ENCODE data around the gene C1QL4.
A peak's percentile ranks its signal among the peaks of the same experiment; 100 is the strongest.
"Not testable (repeated sequence)": the region's sequence is repeated elsewhere in the genome, so short reads cannot be mapped to it uniquely, and the experiment has no call there.

C1QL4 gene

GRCh38 chr12:49333778-49334177, 3.2 kb downstream of the C1QL4 start:
- not testable (repeated sequence) for DNase-seq (ENCODE audit: low read depth in 3 of 3)

GRCh38 chr12:49332891-49333371, 4.1 kb downstream of the C1QL4 start:
- no peak for DNase-seq (ENCODE audit: low read depth in 3 of 3)

- DNase-seq (ENCODE audit: low read depth in 3 of 3): no peak
Observed at GRCh38 chr12:49332441-49332861, 4.5 kb downstream of the C1QL4 start.

- DNase-seq (ENCODE audit: low read depth in 3 of 3): no peak
Observed at GRCh38 chr12:49331380-49332222, 5.4 kb downstream of the C1QL4 start.

GRCh38 chr12:49330631-49331379, 6.2 kb downstream of the C1QL4 start:
- DNase-seq (ENCODE audit: low read depth in 3 of 3): no peak

GRCh38 chr12:49330032-49330619, 6.9 kb downstream of the C1QL4 start:
- DNase-seq (ENCODE audit: low read depth in 3 of 3): no peak

- no peak for DNase-seq (ENCODE audit: low read depth in 3 of 3)
Observed at GRCh38 chr12:49328816-49329215, 8.2 kb downstream of the C1QL4 start.

GRCh38 chr12:49327887-49328286, 9.1 kb downstream of the C1QL4 start:
- DNase-seq (ENCODE audit: low read depth in 3 of 3): no peak

- no peak for DNase-seq (ENCODE audit: low read depth in 3 of 3)
Observed at GRCh38 chr12:49327368-49327767, 9.6 kb downstream of the C1QL4 start.

- no peak for DNase-seq (ENCODE audit: low read depth in 3 of 3)
Observed at GRCh38 chr12:49325606-49326005, 11.4 kb downstream of the C1QL4 start.

- DNase-seq (ENCODE audit: low read depth in 3 of 3): no peak
Observed at GRCh38 chr12:49323524-49324097, 13.4 kb downstream of the C1QL4 start.

- DNase-seq (ENCODE audit: low read depth in 3 of 3): peak; percentile 86 to 95 (median 94)
Observed at GRCh38 chr12:49322708-49323523, 14.1 kb downstream of the C1QL4 start, which contains the start of gene TROAP. TSS of gene TROAP (plus strand) at chr12:49323255. CDS start at chr12:49323609, 354 bp downstream.

- DNase-seq (ENCODE audit: low read depth in 3 of 3): no peak
Observed at GRCh38 chr12:49322367-49322707, 14.7 kb downstream of the C1QL4 start.

GRCh38 chr12:49320411-49321103, 16.4 kb downstream of the C1QL4 start:
- not testable (repeated sequence) for DNase-seq (ENCODE audit: low read depth in 3 of 3)

GRCh38 chr12:49317118-49317517, 19.9 kb downstream of the C1QL4 start:
- not testable (repeated sequence) for DNase-seq (ENCODE audit: low read depth in 3 of 3)

- DNase-seq (ENCODE audit: low read depth in 3 of 3): no peak
Observed at GRCh38 chr12:49314811-49315210, 22.2 kb downstream of the C1QL4 start.

- DNase-seq (ENCODE audit: low read depth in 3 of 3): not testable (repeated sequence)
Observed at GRCh38 chr12:49310451-49311000, 26.5 kb downstream of the C1QL4 start.

GRCh38 chr12:49309386-49309785, 27.6 kb downstream of the C1QL4 start:
- DNase-seq (ENCODE audit: low read depth in 3 of 3): no peak

GRCh38 chr12:49305762-49306510, 31.1 kb downstream of the C1QL4 start:
- no peak for DNase-seq (ENCODE audit: low read depth in 3 of 3)

Data from stimulated activated CD4-positive, alpha-beta T cell treated with anti-CD3 and anti-CD28 coated beads, TNF-alpha, amount 100 ng/mL, for 4 hours (primary cell).